Astrocyte of the hippocampus (primary cell): ENCODE data around the gene TPD52L2.
"Not testable (repeated sequence)": the region's sequence is repeated elsewhere in the genome, so short reads cannot be mapped to it uniquely, and the experiment has no call there.

Source experiments
- DNase-seq: peaks from one replicate; pipeline ENCODE4 v3.0.0; 2011; ENCODE audit warnings: low read depth, low spot score

The TPD52L2 gene

GRCh38 chr20:63895952-63896263 lies 30.8 kb downstream of the TPD52L2 start:
- DNase-seq: peak; percentile 23

DNA sequence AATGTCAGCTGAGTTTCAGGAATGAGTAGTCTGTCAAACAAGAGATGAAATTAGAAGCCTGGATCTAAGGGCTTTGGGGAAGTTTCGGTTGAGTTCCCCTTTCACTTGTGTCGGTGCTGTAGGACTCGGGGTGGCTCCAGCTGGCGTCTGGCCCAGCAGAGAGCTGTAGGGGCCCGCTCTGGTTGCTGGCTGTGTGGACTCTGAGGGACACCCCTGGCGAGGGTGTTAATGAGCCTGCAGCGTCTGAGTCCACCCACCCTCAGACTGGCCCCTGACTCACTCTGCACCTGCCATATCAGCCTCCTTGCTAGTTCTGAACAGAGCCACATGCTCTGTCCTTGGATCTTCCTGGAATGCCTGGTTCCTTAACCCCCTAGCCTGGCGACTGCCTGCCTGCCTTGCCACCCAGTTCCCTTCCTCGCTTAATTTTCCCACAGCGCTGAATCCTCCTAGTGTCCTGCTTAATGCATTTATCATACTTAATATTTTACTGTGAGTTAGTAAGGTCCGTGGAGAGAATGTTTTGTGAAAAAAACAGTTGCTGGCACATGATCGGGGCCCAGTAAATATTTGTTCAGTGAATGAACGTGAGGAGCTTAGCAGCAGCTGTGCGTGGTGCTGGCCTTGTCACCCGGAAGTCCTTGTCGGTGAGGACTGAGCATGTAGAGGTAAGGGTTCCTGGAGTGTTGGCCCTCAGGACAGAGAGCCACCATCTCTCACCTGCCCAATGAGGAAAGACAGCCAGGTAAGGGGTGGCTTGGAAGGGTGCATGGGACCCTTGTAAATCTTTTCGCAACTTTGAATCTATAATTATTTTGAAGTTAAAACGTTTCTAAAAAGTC lies 31.4 kb downstream of the TPD52L2 start:
- DNase-seq: peak; percentile 40

- DNase-seq: no peak
Measured at GRCh38 chr20:63897978-63898561, 33.0 kb downstream of the TPD52L2 start.

- DNase-seq: no peak
Measured at GRCh38 chr20:63898882-63899558, 34.0 kb downstream of the TPD52L2 start.

GRCh38 chr20:63900413-63900812 lies 35.3 kb downstream of the TPD52L2 start:
- DNase-seq: no peak

GRCh38 chr20:63903796-63904561 lies 38.9 kb downstream of the TPD52L2 start:
- peak; percentile 19 for DNase-seq

DNA sequence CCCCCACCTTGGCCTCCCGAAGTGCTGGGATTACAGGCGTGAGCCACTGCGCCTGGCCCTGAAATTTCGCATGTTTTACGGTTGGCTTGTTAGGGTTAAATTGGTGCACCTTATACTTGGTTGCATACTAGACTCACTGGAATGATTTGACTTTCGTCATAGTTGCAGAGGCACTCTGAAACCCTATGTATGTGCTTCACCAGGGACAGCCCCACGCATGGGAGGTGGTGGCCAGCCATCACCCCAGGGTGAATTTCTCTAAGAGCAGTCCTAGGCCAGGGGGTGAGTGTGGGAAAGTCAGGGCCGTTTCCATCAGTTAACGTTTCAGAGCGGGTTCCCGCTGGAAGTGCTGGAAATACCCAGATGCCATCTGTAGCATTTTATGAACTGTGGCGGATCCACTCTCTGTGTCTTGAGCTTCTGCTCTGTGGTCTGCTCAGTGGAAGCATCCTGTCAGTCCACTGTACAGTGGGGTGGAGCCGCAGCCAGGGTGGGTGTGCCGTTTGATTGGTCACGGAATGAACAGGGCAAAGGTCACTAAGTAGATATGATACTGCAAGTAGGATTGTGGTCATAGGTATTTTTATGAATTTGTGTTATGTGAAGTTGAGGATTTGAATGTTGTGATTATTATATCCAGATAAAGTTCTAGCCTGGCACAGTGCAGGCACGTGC lies 43.1 kb downstream of the TPD52L2 start:
- no peak for DNase-seq

DNA sequence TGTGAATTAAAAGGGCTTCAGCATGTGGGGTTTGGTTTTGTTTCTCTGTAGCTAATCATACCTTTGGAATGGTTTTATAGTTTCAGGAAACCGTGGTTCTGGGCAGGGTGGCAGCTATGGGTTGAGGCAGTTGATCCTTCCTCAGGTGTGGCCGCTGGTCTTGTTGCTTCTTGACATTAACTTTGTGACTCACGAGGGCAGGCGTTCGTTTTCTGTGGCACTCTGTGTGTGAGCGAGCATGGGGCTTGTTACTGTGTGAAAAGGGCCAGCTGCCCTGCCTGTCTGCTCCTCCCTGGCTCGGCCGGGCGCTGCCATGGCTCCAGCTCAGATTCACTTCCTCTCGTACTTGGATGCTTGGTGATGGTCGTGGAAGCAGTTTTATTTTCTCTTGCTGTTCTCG lies 46.1 kb downstream of the TPD52L2 start:
- peak; percentile 57 for DNase-seq

DNA sequence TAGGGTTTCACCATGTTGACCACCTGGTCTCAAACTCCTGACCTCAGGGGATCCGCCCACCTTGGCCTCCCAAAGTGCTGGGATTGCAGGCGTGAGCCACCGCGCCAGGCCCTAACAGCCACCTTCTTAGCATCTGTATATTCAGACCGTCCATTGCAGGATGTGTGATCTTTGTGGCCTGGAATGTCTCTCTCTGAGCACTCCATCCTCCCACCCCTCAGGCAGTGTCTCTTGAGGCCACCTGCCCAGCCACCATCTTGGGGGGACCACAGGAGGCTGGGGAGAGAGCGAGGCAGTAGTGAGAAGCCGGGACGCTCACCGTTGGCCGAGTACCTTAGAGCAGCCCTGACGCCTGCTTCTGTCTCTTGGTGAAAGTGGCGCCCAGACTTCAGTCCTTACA lies 48.7 kb downstream of the TPD52L2 start:
- DNase-seq: no peak

GRCh38 chr20:63915471-63915870 lies 50.4 kb downstream of the TPD52L2 start:
- no peak for DNase-seq

DNA sequence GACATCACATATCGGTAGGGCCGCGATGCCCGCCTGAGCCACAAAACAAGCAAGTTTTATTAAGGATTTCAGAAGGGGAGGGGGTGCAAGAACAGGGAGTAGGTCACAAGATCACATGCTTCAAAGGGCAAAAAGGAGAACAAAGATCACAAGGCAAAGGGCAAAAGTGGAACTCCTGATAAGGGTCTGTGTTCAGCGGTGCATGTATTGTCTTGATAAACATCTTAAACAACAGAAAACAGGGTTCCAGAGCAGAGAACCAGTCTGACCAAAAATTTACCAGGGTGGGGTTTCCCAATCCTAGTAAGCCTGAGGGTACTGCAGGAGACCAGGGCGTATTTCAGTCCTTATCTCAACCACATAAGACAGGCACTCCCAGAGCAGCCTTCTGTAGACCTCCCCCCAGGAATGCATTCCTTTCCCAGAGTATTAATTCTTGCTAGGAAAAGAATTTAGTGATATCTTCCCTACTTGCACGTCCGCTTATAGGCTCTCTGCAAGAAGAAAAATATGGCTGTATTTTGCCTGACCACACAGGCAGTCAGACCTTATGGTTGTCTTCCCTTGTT lies 51.4 kb downstream of the TPD52L2 start:
- DNase-seq: peak; percentile 29

GRCh38 chr20:63917811-63918210 lies 52.7 kb downstream of the TPD52L2 start:
- DNase-seq: peak; percentile 44

GRCh38 chr20:63919130-63919529 lies 54.1 kb downstream of the TPD52L2 start:
- no peak for DNase-seq

- no peak for DNase-seq
Measured at GRCh38 chr20:63920226-63920625, 55.2 kb downstream of the TPD52L2 start.

GRCh38 chr20:63923651-63924050 lies 58.6 kb downstream of the TPD52L2 start:
- DNase-seq: no peak

DNA sequence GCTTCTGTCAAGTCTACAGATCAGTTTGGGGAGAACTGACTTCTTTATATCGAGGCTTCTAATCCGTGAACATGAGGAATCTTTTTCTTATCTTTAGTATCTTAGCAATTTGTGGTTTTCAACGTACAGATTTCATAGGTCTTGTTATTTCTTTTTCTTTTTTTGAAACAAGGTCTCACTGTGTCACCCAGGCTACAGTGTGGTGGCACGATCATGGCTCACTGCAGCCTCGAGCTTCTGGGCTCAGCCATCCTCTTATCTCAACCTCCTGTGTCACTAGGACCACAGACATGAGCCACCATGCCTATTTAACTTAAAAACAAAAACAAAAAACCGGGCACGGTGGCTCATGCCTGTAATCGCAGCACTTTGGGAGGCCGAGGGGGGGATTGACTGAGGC lies 59.2 kb downstream of the TPD52L2 start:
- no peak for DNase-seq

DNA sequence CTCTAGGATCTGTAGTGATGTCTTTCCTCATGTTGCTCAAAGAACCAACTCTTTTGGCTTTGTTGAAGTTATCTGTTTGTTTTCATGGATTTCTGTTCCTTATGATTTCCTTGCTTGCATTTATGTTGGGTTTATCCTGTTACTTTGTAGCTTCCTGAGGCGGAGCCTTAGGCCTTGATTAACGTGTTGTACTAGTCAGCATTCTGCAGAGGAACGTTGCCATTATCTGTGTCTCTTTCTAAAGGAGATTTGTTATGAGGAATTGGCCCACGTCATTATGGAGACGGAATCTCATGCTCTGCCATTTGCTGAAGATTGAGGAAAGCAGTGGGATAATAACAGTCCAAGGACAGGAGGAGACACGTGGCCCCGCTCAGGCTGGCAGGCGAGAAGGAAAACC lies 61.2 kb downstream of the TPD52L2 start:
- no peak for DNase-seq

DNA sequence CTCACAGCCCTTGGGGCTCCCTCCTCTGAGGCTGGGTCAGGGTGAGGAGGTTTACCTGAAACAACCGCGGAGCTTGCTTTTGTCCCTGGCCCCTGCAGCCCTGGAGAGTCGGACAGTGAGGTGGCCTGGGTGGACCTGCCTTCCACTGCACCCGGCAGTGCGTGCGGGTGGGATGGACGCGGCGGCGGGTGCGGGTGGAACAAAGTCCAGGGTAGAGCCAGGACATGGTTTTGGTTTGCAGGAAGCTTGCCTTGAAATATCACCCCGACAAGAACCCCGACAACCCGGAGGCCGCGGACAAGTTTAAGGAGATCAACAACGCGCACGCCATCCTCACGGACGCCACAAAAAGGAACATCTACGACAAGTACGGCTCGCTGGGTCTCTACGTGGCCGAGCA lies 64.0 kb downstream of the TPD52L2 start:
- DNase-seq: no peak

- DNase-seq: not testable (repeated sequence)
Measured at GRCh38 chr20:63929473-63929883, 64.4 kb downstream of the TPD52L2 start.

DNA sequence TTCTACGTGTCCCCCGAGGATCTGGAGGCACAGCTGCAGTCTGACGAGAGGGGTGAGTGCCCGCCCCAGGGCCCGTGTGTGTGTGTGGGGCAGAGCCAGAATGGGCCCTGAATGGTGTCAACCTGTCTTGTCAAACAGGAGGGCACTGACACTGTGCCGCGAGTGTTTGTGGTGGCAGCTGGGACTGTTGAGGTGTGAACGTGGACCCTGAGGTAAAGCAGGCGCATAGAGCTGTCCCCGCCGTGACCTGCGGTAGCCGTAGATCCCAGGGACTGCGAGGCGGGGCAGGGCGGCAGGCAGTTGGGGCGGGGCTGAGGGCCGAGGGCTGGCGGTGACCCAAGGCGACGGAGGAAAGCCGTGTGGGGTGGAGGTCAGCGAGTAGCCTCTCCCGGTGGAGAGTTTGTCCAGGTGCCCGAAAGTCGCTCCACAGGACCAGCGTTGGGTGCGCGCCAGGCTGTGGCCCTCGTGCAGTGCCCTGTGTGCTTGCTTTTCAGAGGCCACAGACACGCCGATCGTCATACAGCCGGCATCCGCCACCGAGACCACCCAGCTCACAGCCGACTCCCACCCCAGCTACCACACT lies 66.0 kb downstream of the TPD52L2 start:
- DNase-seq: no peak

DNA sequence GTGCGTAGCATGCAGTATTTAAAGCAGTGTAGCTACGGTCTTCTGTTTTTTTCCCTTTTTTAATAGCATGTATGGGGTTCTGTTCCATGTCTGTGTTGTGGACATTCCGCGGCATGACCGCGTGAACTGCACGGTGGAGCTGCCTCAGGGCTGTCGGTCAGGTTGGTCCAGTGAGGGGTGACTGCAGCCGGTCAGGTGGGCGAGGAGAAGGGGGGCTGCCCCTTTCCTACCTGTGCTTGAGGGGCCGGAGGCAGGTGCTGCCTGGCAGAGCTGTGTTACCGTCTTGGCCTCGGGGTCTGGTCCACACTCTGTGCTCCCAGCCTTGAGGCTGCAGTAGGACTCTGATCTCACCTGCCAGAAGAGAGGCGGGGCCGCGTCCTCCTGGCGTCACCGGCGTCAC lies 66.7 kb downstream of the TPD52L2 start:
- no peak for DNase-seq
